ENCODE measurements around the gene PSMB10. TPM values are rescaled to one million over a fixed set of nuclear protein-coding genes. Genes with fewer than 3 reads are reported as not detected.

PSMB10 gene
- total RNA-seq, 3 donors from 2014 or later = 32.1 to 46.2 (median 34.1) TPM

DNA sequence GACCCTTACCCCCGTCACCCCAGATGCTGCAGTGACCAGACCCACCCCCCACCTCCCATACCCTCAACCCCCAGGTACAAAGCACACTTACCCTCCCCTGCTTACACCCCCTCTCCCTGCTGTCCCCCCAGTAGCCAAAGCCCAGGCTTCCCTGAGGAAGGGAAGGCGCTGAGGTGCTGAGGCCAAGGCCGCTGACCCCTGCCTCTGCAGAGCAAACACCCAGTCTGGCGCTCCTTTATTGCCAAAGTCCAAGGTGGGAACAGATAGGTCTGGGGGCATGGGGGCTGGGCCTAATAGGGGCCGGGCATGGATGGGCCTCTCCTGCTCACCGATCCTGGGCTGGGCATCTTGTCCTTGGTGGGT lies 6.6 kb upstream of the PSMB10 start:
- Histone ChIP-seq H3K4me1 (peaks cover 0 to 8% of the 10 kb centered on the region in 2 donors), H3K4me3 (no peak overlapping the region), H3K9me3 (no peaks in the 10 kb centered on the region), H3K27me3 (no peaks in the 10 kb centered on the region), H3K27ac (peak overlapping the region; percentile 56 to 91), H3K36me3 (no peaks in the 10 kb centered on the region)
- DNase-seq (ENCODE audit: low spot score in 2 of 2) = no peak
- TF ChIP-seq POLR2AphosphoS5 (IDR thresholded peaks at IDR 0.05) (no peak), POLR2A (IDR thresholded peaks at IDR 0.05) (no peak)
- TF ChIP-seq, protein P1, sequence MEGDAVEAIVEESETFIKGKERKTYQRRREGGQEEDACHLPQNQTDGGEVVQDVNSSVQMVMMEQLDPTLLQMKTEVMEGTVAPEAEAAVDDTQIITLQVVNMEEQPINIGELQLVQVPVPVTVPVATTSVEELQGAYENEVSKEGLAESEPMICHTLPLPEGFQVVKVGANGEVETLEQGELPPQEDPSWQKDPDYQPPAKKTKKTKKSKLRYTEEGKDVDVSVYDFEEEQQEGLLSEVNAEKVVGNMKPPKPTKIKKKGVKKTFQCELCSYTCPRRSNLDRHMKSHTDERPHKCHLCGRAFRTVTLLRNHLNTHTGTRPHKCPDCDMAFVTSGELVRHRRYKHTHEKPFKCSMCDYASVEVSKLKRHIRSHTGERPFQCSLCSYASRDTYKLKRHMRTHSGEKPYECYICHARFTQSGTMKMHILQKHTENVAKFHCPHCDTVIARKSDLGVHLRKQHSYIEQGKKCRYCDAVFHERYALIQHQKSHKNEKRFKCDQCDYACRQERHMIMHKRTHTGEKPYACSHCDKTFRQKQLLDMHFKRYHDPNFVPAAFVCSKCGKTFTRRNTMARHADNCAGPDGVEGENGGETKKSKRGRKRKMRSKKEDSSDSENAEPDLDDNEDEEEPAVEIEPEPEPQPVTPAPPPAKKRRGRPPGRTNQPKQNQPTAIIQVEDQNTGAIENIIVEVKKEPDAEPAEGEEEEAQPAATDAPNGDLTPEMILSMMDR (IDR thresholded peaks at IDR 0.05) = no peak
- intact Hi-C loops (cut with DNase I; ENCODE audit: low total_unique reads) = no loop called here

DNA sequence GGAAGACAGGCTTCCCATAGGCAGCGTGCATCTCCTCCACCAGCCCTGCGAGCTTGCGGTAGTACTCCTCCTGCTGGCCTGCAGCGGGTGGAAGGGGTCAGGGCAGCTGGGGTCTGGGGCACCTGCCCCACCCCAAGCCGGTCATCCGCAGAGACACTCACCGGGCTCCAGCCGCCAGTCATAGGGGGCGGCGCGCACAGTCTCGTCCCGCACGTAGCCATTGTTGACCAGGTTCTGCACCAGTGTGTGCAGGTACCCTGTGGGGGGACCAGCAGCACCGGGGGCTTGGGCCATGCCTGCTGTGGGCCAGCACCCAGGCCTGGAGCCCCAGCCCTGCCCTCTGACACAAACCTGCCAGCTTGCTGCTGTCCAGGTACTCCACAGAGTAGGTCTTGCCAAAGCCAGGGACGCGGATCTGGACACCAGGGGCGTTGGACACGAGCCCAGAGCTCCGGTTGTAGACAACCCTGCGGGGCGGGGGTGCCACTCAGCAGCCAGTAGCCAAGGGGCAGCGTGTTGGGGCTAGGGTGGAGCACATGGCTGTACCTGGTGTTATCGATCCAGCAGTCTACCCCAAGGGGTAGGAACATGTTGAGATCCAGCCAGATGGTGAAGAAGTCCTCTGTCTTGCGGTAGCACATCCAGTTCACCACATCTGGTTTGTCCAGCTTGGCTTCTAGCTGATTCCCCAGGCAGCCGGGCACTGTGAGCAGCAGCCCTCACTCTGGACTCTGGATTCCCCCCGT lies 6.0 kb upstream of the PSMB10 start:
- intact Hi-C loops (cut with DNase I; ENCODE audit: low total_unique reads) = no loop called here
- DNase-seq (ENCODE audit: low spot score in 2 of 2) = no peak
- Histone ChIP-seq H3K36me3 (no peaks in the 10 kb centered on the region), H3K27ac (peak overlapping the region; percentile 21 to 91), H3K4me3 (no peak overlapping the region), H3K4me1 (peaks cover 0 to 8% of the 10 kb centered on the region in 2 donors), H3K9me3 (no peaks in the 10 kb centered on the region), H3K27me3 (no peaks in the 10 kb centered on the region)
- TF ChIP-seq POLR2AphosphoS5 (IDR thresholded peaks at IDR 0.05) = peak in 1 of 3 donors; percentile 13
- no peak for TF ChIP-seq POLR2A (IDR thresholded peaks at IDR 0.05)

DNA sequence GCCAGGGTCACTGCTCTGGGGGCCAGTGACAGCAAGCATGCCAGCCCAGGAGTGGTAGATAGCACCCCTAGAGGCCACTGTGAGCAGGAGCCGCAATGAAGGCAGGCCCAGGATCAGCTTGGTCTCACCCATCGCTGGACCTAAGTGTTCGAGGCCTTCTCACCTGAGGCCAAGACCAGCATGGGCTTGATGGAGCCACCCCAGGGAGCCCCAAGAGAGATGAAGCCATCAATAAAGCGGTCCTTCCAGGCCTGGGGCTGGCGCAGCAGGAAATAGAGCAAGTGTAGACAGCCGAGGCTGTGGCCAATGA lies 5.5 kb upstream of the PSMB10 start:
- no peak overlapping the region for H3K4me3 ChIP-seq
- H3K9me3 ChIP-seq = no peaks in the 10 kb centered on the region
- no peak for DNase-seq (ENCODE audit: low spot score in 2 of 2)
- TF ChIP-seq POLR2A (IDR thresholded peaks at IDR 0.05) (no peak), POLR2AphosphoS5 (IDR thresholded peaks at IDR 0.05) (no peak)
- TF ChIP-seq, protein P1 (IDR thresholded peaks at IDR 0.05) = peak in 2 of 3 donors; percentile 38 to 44
- no peaks in the 10 kb centered on the region for H3K36me3 ChIP-seq
- H3K27ac ChIP-seq = no peak overlapping the region
- H3K4me1 ChIP-seq = peaks cover 3 to 8% of the 10 kb centered on the region in 2 donors
- no peaks in the 10 kb centered on the region for H3K27me3 ChIP-seq
- intact Hi-C loops (cut with DNase I; ENCODE audit: low total_unique reads) = no loop called here

DNA sequence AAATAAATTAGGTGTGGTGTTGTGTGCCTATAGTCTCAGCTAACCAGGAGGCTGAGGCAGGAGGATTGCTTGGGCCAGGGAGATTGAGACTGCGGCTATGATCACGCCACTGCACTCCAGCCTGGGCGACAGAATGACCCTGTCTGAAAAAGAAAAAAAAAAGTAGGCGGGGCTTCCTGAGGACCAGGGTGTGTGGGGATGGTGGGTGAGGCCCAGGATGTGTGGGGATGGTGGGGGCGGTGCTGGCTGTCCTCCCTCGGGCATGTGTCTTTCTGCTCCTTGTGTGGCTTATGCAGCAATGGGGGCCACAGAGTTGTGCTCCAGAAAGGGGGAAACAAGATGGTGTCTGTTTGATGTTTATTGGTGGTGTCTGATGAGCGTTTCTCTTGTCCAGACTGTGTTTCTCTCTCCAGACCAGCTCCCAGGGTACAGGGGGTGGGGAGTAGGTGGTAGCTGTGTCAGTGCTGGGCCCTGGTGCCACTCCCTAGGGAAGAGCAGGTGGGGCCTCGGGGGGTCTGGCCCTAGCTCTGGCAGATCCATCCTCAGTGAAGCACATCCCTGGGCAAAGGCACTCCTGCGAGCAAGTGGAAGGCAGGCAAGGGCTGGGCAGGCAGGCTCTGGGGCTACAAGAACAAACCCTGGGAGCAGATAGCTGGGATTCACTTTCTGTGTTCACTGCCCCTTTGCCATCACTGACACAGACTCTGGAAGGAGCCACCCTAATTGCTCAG lies 5.0 kb upstream of the PSMB10 start:
- H3K36me3 ChIP-seq = no peaks in the 10 kb centered on the region
- no peaks in the 10 kb centered on the region for H3K9me3 ChIP-seq
- H3K27ac ChIP-seq = peak overlapping the region in 1 of 2 donors; percentile 38
- intact Hi-C loops (cut with DNase I; ENCODE audit: low total_unique reads) = no loop called here
- H3K4me3 ChIP-seq = no peak overlapping the region
- H3K4me1 ChIP-seq = peaks cover 8% of the 10 kb centered on the region in 2 donors
- no peaks in the 10 kb centered on the region for H3K27me3 ChIP-seq
- TF ChIP-seq, protein P1 (IDR thresholded peaks at IDR 0.05) = no peak
- TF ChIP-seq POLR2A (IDR thresholded peaks at IDR 0.05) (no peak), POLR2AphosphoS5 (IDR thresholded peaks at IDR 0.05) (no peak)
- no peak for DNase-seq (ENCODE audit: low spot score in 2 of 2)

DNA sequence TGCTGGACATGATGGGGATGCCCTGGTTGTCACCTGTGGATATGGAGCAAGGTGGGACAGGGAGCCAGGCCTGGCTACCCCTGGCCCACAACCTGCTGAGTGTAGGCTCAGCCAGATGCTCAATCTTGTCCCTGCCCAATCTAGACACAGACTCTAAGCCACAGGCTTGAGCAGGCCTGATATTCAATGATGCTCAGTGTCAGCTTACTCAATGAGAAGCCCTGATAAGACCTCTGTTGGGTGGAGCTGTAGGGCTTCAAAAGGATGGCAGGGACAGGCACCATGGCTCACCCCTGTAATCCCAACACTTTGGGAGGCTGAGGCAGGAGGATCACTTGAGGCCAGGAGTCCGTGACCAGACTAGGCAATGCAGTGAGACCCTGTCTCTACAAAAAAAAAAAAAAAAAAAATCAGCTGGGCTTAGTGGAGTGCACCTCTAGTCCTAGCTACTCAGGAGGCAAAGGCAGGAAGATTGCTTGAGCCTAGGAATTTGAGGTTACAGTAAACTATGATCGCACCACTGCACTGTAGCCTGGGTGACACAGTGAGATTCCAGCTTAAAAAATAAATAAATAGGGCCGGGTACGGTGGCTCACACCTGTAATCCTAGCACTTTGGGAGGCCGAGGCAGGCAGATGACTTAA lies 3.9 kb upstream of the PSMB10 start:
- intact Hi-C loops (cut with DNase I; ENCODE audit: low total_unique reads) = no loop called here
- H3K27ac ChIP-seq = peak overlapping the region in 1 of 2 donors; percentile 65
- no peak overlapping the region for H3K4me3 ChIP-seq
- TF ChIP-seq, protein P1 (IDR thresholded peaks at IDR 0.05) = no peak
- TF ChIP-seq POLR2AphosphoS5 (IDR thresholded peaks at IDR 0.05) (no peak), POLR2A (IDR thresholded peaks at IDR 0.05) (no peak)
- no peaks in the 10 kb centered on the region for H3K36me3 ChIP-seq
- no peaks in the 10 kb centered on the region for H3K27me3 ChIP-seq
- H3K9me3 ChIP-seq = no peaks in the 10 kb centered on the region
- H3K4me1 ChIP-seq = peaks cover 8% of the 10 kb centered on the region in 2 donors
- DNase-seq (ENCODE audit: low spot score in 2 of 2) = no peak
